SU-DHL-6 (cell line): ENCODE data around the gene DGKH.
A peak's percentile ranks its signal among the peaks of the same experiment; 100 is the strongest.

Experiments
- H2AFZ ChIP-seq: fragments of 200-600 bp; sonication (generic); 2 replicates; pipeline ENCODE4 v1.6.1; 2014; ENCODE audit warnings: low read depth, mild to moderate bottlenecking, moderate library complexity, mixed read lengths, antibody characterized with exemption, low read length; ENCODE audit not compliant: severe bottlenecking
- H3F3A ChIP-seq: fragments of 200-600 bp; shearing (Covaris generic); 2 replicates; pipeline ENCODE4 v1.6.0; 2016; ENCODE audit warnings: antibody characterized with exemption, mild to moderate bottlenecking; ENCODE audit not compliant: insufficient read depth
- H3K27ac ChIP-seq: fragments of 200-600 bp; sonication (generic); 2 replicates; pipeline ENCODE4 v1.5.1; 2016; ENCODE audit warnings: low read depth, mild to moderate bottlenecking, low read length, moderate library complexity, mixed read lengths
- H3K27me3 ChIP-seq: fragments of 200-600 bp; sonication (generic), shearing (Covaris generic); 2 replicates; pipeline ENCODE4 v1.6.0; 2014; ENCODE audit warnings: mild to moderate bottlenecking, low read length
- H3K36me3 ChIP-seq: fragments of 200-600 bp; sonication (generic); 2 replicates; pipeline ENCODE4 v1.6.1; 2014; ENCODE audit warnings: mild to moderate bottlenecking, low read length, mixed read lengths
- H3K4me2 ChIP-seq: fragments of 300-600, 200-600 bp; shearing (Covaris generic), sonication (generic); 2 replicates; pipeline ENCODE4 v1.6.0; 2014; ENCODE audit warnings: low read length, low read depth, mild to moderate bottlenecking; ENCODE audit not compliant: poor library complexity, severe bottlenecking
- H3K4me3 ChIP-seq: fragments of 200-600 bp; sonication (generic); 2 replicates; pipeline ENCODE4 v1.5.1; 2014; ENCODE audit warnings: antibody characterized with exemption, low read length, mild to moderate bottlenecking, mixed read lengths; ENCODE audit not compliant: insufficient read depth, poor library complexity, severe bottlenecking
- H3K79me2 ChIP-seq: fragments of 200-600 bp; sonication (generic); 2 replicates; pipeline ENCODE4 v1.6.1; 2014; ENCODE audit warnings: mild to moderate bottlenecking, low read length, moderate library complexity; ENCODE audit not compliant: insufficient read depth
- H3K9ac ChIP-seq: fragments of 200-600 bp; sonication (generic); 2 replicates; pipeline ENCODE4 v1.7.0; 2014; ENCODE audit warnings: mild to moderate bottlenecking, low read length
- H3K9me2 ChIP-seq: fragments of 200-600 bp; sonication (generic); replicated peaks from 2 replicates; pipeline ENCODE4 v1.6.1; 2014; ENCODE audit warnings: low read length; ENCODE audit not compliant: insufficient read depth
- H3K9me3 ChIP-seq: fragments of 200-600 bp; sonication (generic); 2 replicates; pipeline ENCODE4 v1.6.1; 2014; ENCODE audit warnings: low read length, mixed read lengths; ENCODE audit not compliant: insufficient read depth
- H4K20me1 ChIP-seq: fragments of 200-600 bp; sonication (generic); 2 replicates; pipeline ENCODE4 v1.6.1; 2014; ENCODE audit warnings: low read depth, mild to moderate bottlenecking, antibody characterized with exemption, low read length, moderate library complexity, mixed read lengths
- CTCF ChIP-seq: fragments of 200-600 bp; sonication (generic); IDR thresholded peaks from one replicate; pipeline ENCODE4 v1.5.1; 2017; ENCODE audit warnings: antibody characterized with exemption, mild to moderate bottlenecking, low read length, moderate library complexity; ENCODE audit not compliant: insufficient read depth, poor library complexity, severe bottlenecking
- EZH2phosphoT487 ChIP-seq: fragments of 200-600 bp; sonication (generic), shearing (Covaris generic); conservative IDR thresholded peaks from 2 replicates; pipeline ENCODE4 v1.6.1; 2018; ENCODE audit warnings: mild to moderate bottlenecking, antibody characterized with exemption, low read length, moderate library complexity, mixed read lengths

DGKH gene

GRCh38 chr13:42046448-42046847 is 2.0 kb upstream of the DGKH start:
- no peak overlapping the region for H3K4me2 ChIP-seq

GRCh38 chr13:42047561-42048341 is 697 bp upstream of the DGKH start:
- peak overlapping the region; percentile 90 for H2AFZ ChIP-seq
- peak overlapping the region; percentile 78 for H3K9ac ChIP-seq
- no peaks in the 10 kb centered on the region for H3K27me3 ChIP-seq
- H3K4me2 ChIP-seq = peak overlapping the region; percentile 58
- H4K20me1 ChIP-seq = no peaks in the 10 kb centered on the region
- peaks cover 22% of the 10 kb centered on the region; the same call in 1 of the 2 replicates for H3F3A ChIP-seq
- TF ChIP-seq CTCF = no peak
- TF ChIP-seq EZH2phosphoT487 = no peak
- no peak overlapping the region for H3K27ac ChIP-seq
- H3K9me2 ChIP-seq = no peaks in the 10 kb centered on the region
- H3K36me3 ChIP-seq = no peaks in the 10 kb centered on the region
- no peaks in the 10 kb centered on the region for H3K79me2 ChIP-seq
- H3K4me3 ChIP-seq = peak overlapping the region; percentile 90
- no peaks in the 10 kb centered on the region for H3K9me3 ChIP-seq

More at GRCh38 chr13:42046448-42046847, 2.0 kb upstream of the DGKH start:
- H3K79me2 ChIP-seq = peaks cover 3% of the 10 kb centered on the region; the same call in 1 of the 2 replicates
- no peaks in the 10 kb centered on the region for H3K9me3 ChIP-seq
- no peak overlapping the region for H3K27ac ChIP-seq
- no peaks in the 10 kb centered on the region for H3K36me3 ChIP-seq
- TF ChIP-seq EZH2phosphoT487 = no peak
- TF ChIP-seq CTCF = no peak
- no peak overlapping the region for H3K9ac ChIP-seq
- H3F3A ChIP-seq = peaks cover 32% of the 10 kb centered on the region
- no peaks in the 10 kb centered on the region for H3K27me3 ChIP-seq
- H4K20me1 ChIP-seq = peaks cover 5% of the 10 kb centered on the region; the same call in 1 of the 2 replicates
- no peak overlapping the region for H2AFZ ChIP-seq
- H3K4me3 ChIP-seq = no peak overlapping the region
- H3K9me2 ChIP-seq = no peaks in the 10 kb centered on the region

DNA sequence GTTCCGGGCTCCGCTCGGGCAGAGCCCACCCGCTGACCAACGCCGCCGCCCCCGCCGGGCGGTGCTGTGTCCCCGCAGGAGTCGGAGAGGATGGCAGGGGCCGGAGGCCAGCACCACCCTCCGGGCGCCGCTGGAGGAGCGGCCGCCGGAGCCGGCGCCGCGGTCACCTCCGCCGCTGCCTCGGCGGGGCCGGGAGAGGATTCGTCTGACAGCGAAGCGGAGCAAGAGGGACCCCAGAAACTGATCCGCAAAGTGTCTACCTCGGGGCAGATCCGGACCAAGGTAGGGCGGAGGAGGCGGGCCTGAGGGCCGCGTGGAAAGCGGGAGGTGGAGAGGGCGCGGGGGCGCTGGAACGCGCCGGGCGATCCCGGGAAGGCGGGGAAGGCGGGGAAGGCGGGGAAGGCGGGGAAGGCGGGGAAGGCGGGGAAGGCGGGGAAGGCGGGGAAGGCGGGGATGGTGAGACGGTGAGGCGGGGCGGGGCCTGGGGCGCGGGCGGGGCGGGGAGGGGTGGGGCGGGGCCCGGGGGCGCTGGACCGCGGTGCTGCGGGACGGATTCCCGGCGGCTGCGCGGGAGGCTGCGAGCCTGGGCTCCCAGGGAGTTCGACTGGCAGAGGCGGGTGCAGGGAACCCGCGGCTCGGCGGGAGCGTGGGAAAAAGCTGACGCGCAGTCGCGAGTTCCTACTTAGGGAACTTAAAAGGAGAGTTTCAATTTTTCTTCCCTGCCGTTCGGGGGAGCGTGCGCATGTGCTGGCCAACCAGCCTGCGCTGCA is 421 bp downstream of the DGKH start:
- no peaks in the 10 kb centered on the region for H3K27me3 ChIP-seq
- peak overlapping the region; percentile 78 for H3K9ac ChIP-seq
- H3K4me3 ChIP-seq = peak overlapping the region; percentile 90
- peak overlapping the region; percentile 90 for H2AFZ ChIP-seq
- no peaks in the 10 kb centered on the region for H3K9me2 ChIP-seq
- peak overlapping the region; percentile 58 for H3K4me2 ChIP-seq
- H3K36me3 ChIP-seq = no peaks in the 10 kb centered on the region
- TF ChIP-seq CTCF = no peak
- no peak for TF ChIP-seq EZH2phosphoT487
- H4K20me1 ChIP-seq = no peaks in the 10 kb centered on the region
- no peaks in the 10 kb centered on the region for H3K79me2 ChIP-seq
- H3F3A ChIP-seq = peaks cover 22% of the 10 kb centered on the region; the same call in 1 of the 2 replicates
- H3K27ac ChIP-seq = no peak overlapping the region
- H3K9me3 ChIP-seq = no peaks in the 10 kb centered on the region
